ENCODE measurements around the gene HECW1.

Gene HECW1

GRCh38 chr7:43546231-43546630 lies 433.8 kb downstream of the HECW1 start:
- ATAC-seq = no peak
- TF ChIP-seq ZNF70 (CRISPR knock-in tag; IDR thresholded peaks at IDR 0.05) (no peak), BACH2 (CRISPR knock-in tag; IDR thresholded peaks at IDR 0.05; ENCODE audit: borderline replicate concordance) (no peak), ISL1 (CRISPR knock-in tag; IDR thresholded peaks at IDR 0.05) (no peak), PPARA (CRISPR knock-in tag; IDR thresholded peaks at IDR 0.05; ENCODE audit: borderline replicate concordance) (no peak), ZC3H10 (CRISPR knock-in tag; IDR thresholded peaks at IDR 0.05) (no peak), CREB5 (CRISPR knock-in tag; IDR thresholded peaks at IDR 0.05; ENCODE audit: low read depth) (no peak), GLIS3 (CRISPR knock-in tag; IDR thresholded peaks at IDR 0.05) (no peak), ZFP30 (CRISPR knock-in tag; IDR thresholded peaks at IDR 0.05) (no peak), RARB (CRISPR knock-in tag; IDR thresholded peaks at IDR 0.05) (no peak), TCF4 (CRISPR knock-in tag; IDR thresholded peaks at IDR 0.05; ENCODE audit: borderline replicate concordance) (no peak), OSR1 (CRISPR knock-in tag; IDR thresholded peaks at IDR 0.05) (no peak), ZNF565 (CRISPR knock-in tag; conservative IDR thresholded peaks at IDR 0.05; ENCODE audit: low read depth) (no peak), SNAI2 (CRISPR knock-in tag; IDR thresholded peaks at IDR 0.05) (no peak), CSDC2 (CRISPR knock-in tag; IDR thresholded peaks at IDR 0.05) (no peak), ESRRG (CRISPR knock-in tag; IDR thresholded peaks at IDR 0.05) (no peak), ARNTL (CRISPR knock-in tag; IDR thresholded peaks at IDR 0.05; ENCODE audit: borderline replicate concordance, low read depth) (no peak), ZFP3 (CRISPR knock-in tag; IDR thresholded peaks at IDR 0.05) (no peak)
- TF ChIP-seq, protein P1, sequence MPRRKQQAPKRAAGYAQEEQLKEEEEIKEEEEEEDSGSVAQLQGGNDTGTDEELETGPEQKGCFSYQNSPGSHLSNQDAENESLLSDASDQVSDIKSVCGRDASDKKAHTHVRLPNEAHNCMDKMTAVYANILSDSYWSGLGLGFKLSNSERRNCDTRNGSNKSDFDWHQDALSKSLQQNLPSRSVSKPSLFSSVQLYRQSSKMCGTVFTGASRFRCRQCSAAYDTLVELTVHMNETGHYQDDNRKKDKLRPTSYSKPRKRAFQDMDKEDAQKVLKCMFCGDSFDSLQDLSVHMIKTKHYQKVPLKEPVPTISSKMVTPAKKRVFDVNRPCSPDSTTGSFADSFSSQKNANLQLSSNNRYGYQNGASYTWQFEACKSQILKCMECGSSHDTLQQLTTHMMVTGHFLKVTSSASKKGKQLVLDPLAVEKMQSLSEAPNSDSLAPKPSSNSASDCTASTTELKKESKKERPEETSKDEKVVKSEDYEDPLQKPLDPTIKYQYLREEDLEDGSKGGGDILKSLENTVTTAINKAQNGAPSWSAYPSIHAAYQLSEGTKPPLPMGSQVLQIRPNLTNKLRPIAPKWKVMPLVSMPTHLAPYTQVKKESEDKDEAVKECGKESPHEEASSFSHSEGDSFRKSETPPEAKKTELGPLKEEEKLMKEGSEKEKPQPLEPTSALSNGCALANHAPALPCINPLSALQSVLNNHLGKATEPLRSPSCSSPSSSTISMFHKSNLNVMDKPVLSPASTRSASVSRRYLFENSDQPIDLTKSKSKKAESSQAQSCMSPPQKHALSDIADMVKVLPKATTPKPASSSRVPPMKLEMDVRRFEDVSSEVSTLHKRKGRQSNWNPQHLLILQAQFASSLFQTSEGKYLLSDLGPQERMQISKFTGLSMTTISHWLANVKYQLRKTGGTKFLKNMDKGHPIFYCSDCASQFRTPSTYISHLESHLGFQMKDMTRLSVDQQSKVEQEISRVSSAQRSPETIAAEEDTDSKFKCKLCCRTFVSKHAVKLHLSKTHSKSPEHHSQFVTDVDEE (CRISPR knock-in tag; IDR thresholded peaks at IDR 0.05) = no peak

DNA sequence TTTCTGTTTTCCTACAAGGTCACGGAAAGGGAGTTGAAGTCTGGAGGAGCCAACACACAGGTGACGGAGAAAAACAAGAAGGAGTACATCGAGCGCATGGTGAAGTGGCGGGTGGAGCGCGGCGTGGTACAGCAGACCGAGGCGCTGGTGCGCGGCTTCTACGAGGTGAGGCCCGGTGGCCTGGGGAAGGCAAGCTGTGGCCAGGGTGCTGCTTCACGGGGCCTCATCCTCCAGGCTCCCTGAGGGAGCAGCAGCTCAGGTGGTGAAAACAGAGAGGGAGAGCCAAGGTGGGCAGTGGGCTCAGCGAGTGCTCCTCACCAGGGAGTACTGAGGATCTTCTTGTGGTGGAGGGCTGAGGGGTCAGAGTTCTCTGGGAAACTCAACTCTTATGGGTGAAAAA lies 438.0 kb downstream of the HECW1 start:
- ATAC-seq = no peak
- TF ChIP-seq CSDC2 (CRISPR knock-in tag; IDR thresholded peaks at IDR 0.05) (no peak), PPARA (CRISPR knock-in tag; IDR thresholded peaks at IDR 0.05; ENCODE audit: borderline replicate concordance) (no peak), ZC3H10 (CRISPR knock-in tag; IDR thresholded peaks at IDR 0.05) (no peak), CREB5 (CRISPR knock-in tag; IDR thresholded peaks at IDR 0.05; ENCODE audit: low read depth) (no peak), ARNTL (CRISPR knock-in tag; IDR thresholded peaks at IDR 0.05; ENCODE audit: borderline replicate concordance, low read depth) (no peak), ZNF565 (CRISPR knock-in tag; conservative IDR thresholded peaks at IDR 0.05; ENCODE audit: low read depth) (no peak), RARB (CRISPR knock-in tag; IDR thresholded peaks at IDR 0.05) (no peak), ZNF8 (CRISPR knock-in tag; IDR thresholded peaks at IDR 0.05) (no peak), ZFP3 (CRISPR knock-in tag; IDR thresholded peaks at IDR 0.05) (no peak), ESRRG (CRISPR knock-in tag; IDR thresholded peaks at IDR 0.05) (no peak), TOX (CRISPR knock-in tag; IDR thresholded peaks at IDR 0.05; ENCODE audit: borderline replicate concordance) (no peak), POU6F1 (CRISPR knock-in tag; IDR thresholded peaks at IDR 0.05; ENCODE audit: borderline replicate concordance, low read depth) (no peak), SNAI2 (CRISPR knock-in tag; IDR thresholded peaks at IDR 0.05) (no peak), ISL1 (CRISPR knock-in tag; IDR thresholded peaks at IDR 0.05) (no peak), ZFP30 (CRISPR knock-in tag; IDR thresholded peaks at IDR 0.05) (no peak), GLIS3 (CRISPR knock-in tag; IDR thresholded peaks at IDR 0.05) (no peak), CSRNP3 (CRISPR knock-in tag; IDR thresholded peaks at IDR 0.05) (no peak), ZNF70 (CRISPR knock-in tag; IDR thresholded peaks at IDR 0.05) (no peak), BACH2 (CRISPR knock-in tag; IDR thresholded peaks at IDR 0.05; ENCODE audit: borderline replicate concordance) (no peak)
- TF ChIP-seq, protein P1 (CRISPR knock-in tag; IDR thresholded peaks at IDR 0.05) = no peak

Measured in SK-N-SH treated with all-trans-retinoic acid at 6 μM for 48 hours (cell line).